Muscle of arm (tissue), 12 donors: ENCODE data around the gene RNF169. TPM values are rescaled to one million over a fixed set of nuclear protein-coding genes. Genes with fewer than 3 reads are reported as not detected.
"Not testable (repeated sequence)": the region's sequence is repeated elsewhere in the genome, so short reads cannot be mapped to it uniquely, and the experiment has no call there.

Experiments
- DNase-seq: peaks from one replicate; pipeline ENCODE4 v3.0.0-alpha.2; 2013
- polyA plus RNA-seq, 12 donors: library from polyadenylated mRNA; unstranded; fragments of 120-200 nt; gene quantifications; one replicate each; pipeline ENCODE4 v1.2.1, GENCODE V29; 2013; ENCODE audit not compliant: insufficient read length in 12 of 12

The RNF169 gene
- polyA plus RNA-seq, 12 donors: 8.2 to 15.2 (median 13.0) TPM; not detected in 1

GRCh38 chr11:74818283-74818946 lies 69.8 kb downstream of the RNF169 start:
- DNase-seq: no peak

GRCh38 chr11:74819400-74819799 lies 70.8 kb downstream of the RNF169 start:
- no peak for DNase-seq

DNA sequence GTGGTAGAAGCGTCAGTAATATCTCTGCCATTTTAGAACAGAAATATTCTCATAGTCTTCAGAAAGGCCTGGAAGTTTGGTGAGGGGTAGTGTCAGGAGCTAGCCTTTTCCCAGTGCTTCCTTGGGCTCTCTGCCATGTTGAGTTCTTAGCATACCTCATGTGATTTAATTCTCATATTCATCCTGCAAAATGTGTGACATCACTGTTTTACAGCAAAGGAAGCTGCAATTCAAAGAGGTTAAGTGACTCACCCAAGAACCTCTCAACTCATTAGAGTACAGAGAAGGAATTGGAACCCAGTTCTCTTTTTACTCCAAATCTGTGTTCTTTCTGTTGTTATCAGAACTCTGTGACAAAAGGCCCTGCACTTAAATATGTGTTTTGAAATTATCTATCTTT lies 72.1 kb downstream of the RNF169 start:
- no peak for DNase-seq

DNA sequence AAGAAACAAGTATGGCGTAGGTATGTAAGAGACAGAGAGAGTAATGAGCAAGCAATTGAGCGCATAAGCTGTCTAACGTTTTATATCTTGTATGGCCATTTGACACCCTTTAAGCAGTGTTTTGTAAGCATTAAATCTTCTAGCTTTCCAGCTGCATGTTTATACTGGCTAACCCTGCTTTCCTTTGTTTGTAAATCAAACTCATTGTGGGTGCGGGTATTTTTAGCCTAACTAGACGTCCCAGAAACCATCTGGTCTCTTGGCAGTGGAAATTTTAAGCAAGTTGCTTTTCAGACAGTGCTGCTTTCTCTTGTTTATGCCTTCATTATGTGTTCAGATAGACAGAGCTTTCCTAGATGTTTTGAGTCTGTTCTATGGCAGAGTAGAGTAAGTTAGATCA lies 73.5 kb downstream of the RNF169 start:
- peak; percentile 8 for DNase-seq

DNA sequence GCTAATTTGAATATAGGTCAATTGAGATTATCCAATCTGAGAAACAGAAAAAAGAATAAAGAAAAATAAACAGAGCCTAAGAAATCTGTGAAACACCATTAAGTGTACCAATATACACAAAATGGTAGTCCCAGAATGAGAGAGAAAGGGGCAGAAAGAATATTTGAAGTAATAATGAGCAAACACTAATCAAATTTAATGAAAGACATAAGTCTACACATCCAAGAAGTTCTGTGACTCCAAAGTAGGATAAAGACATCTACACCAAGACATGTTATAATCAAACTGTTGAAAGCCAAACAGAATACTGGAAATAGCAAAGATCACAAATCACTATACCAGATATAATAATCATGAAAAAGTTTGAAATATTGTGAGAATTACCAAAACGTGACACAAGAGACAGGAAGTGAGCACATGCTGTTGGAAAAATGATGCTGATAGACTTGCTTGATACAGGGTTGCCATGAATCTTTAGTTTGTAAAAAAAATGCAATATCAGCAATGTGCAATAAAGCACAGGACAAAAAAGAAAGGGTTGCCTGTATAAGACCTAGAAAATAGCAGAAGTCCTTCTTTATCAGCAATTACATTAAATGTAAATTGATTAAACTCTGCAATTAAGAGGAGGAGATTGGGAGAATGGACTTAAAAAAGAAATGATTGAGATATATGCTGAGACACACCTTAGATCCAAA lies 75.8 kb downstream of the RNF169 start:
- DNase-seq: no peak

DNA sequence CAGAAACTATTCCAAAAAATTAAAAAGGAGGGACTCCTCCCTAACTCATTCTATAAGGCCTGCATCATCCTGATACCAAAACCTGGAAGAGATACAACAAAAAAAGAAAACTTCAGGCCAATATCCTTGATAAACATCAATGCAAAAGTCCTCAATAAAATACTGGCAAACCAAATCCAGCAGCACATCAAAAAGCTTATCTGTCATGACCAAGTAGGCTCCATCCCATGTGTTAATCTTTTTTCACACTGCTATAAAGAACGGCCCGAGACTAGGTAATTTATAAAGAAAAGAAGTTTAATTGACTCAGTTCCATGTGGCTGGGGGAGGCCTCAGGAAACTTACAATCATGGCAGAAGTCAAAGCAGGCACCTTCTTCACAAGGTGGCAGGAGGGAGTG lies 76.9 kb downstream of the RNF169 start:
- DNase-seq: not testable (repeated sequence)

DNA sequence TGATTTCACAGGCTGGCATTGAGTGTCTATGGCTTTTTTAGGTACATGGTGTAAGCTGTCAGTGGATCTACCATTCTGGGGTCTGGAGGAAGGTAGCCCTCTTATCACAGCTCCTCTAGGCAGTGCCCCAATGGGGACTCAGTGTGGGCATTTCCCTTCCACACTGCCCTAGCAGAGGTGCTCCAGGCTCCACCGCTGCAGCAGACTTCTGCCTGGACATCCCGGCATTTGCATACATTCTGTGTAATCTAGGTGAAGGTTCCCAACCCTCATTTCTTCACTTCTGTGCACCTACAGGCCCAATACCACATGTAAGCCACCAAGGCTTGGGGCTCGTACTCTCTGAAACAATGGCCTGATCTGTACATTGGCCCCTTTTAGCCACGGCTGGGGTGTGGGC lies 78.3 kb downstream of the RNF169 start:
- no peak for DNase-seq

- no peak for DNase-seq
Measured at GRCh38 chr11:74837191-74837590, 88.5 kb downstream of the RNF169 start.

DNA sequence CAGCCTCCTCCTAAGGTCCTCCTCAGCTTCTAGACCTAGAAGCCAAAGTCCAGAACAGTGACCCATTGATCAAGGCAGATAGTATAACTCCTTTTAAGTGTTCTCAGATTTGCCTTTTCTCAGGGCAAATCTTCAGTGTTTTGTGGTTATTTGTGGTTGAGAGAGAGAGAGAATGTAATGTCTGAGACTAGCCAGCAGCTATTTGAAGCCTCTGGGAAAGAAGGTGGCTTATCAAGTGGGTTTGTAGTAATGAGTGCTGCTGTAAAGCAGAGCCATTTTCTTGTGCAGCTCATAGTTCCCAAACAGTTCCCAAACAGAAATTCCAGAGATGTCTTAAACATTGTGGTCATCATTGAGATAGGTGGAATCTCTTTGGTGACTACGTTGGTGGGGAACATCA lies 89.5 kb downstream of the RNF169 start:
- no peak for DNase-seq

- no peak for DNase-seq
Measured at GRCh38 chr11:74839446-74839845, 90.8 kb downstream of the RNF169 start.

GRCh38 chr11:74839971-74840370 lies 91.3 kb downstream of the RNF169 start:
- DNase-seq: no peak

DNA sequence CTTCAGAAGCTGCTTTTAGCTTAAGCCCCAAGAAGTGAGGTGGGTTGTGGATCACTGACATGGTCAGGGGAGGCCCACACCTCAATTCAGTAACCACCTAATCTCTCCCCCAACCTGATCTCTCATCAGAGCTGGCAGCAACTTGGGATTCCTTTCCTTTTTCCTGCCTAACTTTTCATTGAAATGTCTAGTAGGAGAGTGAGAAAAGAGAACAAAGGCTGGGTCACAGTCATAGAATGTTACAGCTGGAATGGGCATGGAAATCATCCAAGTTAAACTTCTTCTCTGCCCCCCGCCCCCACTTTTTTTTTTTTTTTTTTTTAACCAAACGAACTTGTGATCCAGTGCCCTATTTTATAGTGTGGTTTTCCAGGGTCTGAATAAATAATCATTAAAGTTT lies 91.8 kb downstream of the RNF169 start:
- no peak for DNase-seq

- no peak for DNase-seq
Measured at GRCh38 chr11:74842967-74843366, 94.3 kb downstream of the RNF169 start.

GRCh38 chr11:74844072-74844471 lies 95.4 kb downstream of the RNF169 start:
- no peak for DNase-seq

DNA sequence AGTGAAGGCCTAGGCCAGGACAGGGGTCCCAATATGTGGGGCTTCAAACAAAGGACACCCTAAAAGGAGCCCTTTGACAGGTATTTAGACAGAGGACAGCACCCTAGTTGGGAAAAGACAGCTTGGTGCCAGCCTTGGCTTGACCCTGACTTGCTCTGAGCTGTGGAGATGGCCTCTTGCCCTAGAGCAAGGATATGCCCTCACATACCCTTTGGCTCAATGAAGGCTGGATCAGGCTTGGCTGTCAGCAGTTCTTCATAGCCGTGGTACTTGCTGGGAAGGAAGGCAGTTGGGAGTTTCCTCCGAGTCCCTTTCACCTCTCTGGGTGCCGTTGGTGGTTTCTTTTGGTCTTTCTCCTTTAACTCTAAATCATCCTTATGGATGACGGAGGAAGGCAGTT lies 96.2 kb downstream of the RNF169 start:
- DNase-seq: no peak

DNA sequence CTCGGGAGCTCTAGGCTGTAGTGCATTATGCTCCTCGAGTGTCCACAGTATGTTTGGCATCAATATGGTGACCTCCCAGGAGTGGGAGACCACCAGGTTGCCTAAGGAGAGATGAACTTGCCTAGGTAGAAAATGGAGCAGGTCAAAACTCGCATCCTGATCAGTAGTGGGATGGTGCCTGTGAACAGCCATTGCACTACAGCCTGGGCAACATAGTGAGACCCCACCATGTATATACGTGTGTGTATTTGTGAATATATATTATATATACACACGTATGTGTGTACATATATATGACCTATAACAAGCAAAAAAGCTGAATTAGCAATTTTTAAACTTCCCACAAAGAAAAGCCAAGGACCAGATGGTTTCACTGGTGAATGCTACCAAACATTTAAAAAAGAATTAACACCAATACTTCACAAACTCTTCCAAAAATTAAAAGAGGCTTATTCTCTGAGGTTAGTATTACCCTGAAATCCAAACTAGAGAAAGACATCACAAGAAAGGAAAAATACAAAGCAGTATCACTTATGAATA lies 97.4 kb downstream of the RNF169 start:
- no peak for DNase-seq

GRCh38 chr11:74846770-74847169 lies 98.1 kb downstream of the RNF169 start:
- DNase-seq: no peak

- no peak for DNase-seq
Measured at GRCh38 chr11:74847395-74847794, 98.7 kb downstream of the RNF169 start.

- no peak for DNase-seq
Measured at GRCh38 chr11:74847895-74848294, 99.2 kb downstream of the RNF169 start.

- DNase-seq: no peak
Measured at GRCh38 chr11:74849525-74850391, 101.1 kb downstream of the RNF169 start.

- no peak for DNase-seq
Measured at GRCh38 chr11:74853223-74853622, 104.6 kb downstream of the RNF169 start.

DNA sequence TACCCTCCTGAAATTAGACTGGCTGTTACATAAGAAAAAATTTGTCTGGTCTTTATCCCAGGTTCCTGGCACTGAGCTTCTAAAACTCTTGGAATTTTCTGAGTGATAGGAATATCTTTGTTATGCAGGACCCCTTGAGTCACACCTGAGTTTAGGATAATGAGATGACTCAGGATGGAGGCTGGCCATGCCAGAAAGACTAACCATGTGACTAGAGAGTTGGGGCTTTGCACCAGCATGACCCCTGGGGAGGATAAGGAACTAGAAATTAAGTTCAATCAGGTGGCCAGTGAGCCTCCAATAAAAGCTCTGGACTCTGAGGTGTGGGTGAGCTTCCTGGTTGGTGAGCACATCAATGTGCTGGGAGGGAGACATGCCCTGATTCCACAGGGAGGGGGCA lies 112.1 kb downstream of the RNF169 start:
- DNase-seq: no peak

DNA sequence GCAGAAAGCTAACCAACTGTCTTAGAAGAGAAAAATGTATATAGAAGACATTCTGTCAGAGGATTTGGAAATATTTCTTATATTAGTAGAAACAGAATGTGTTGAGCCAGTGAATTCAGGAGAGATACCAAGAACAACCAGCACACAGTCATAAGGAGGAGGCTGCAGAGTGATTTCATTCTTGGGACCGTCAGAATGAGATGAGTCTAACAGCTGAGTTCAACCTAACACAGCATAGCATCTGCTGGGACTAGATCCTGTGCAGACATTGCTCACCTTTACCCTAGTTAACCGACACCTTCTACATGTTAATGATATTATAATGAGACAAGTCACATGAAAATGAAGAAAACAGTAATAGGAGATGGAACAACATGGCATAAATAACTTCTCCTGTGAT lies 114.8 kb downstream of the RNF169 start:
- DNase-seq: no peak
